WTC11 (cell line): ENCODE measurements around the gene TEX11. TPM values are rescaled to one million over a fixed set of nuclear protein-coding genes. Genes with fewer than 3 reads are reported as not detected.
"Not testable (repeated sequence)": the region's sequence is repeated elsewhere in the genome, so short reads cannot be mapped to it uniquely, and the experiment has no call there.

Experiments used
- ATAC-seq: fragments of 200-7000 bp; cut with Tn5 transposase; 2 replicates; pipeline ENCODE4 v1.10.0; 2021; ENCODE audit warnings: mild to moderate bottlenecking, moderate library complexity
- CTCF ChIA-PET: fragments of 300-600 bp; sonication (Branson Sonifier 250); formaldehyde crosslinking; loops from one replicate; lab custom pipeline; 2021; ENCODE audit warnings: antibody characterized with exemption; lab: Charles Lee
- POLR2A ChIA-PET: fragments of 350-600 bp; sonication (Branson Sonifier 250); formaldehyde crosslinking; loops from one replicate; lab custom pipeline; 2021; ENCODE audit warnings: antibody characterized with exemption; lab: Charles Lee
- DNase-seq: peaks from one replicate; pipeline ENCODE4 v3.0.0; 2021; ENCODE audit warnings: low spot score
- H3K27ac Mint-ChIP-seq: 2 replicates; pipeline ENCODE4 v1.8.0; 2021; ENCODE audit warnings: mixed read lengths
- H3K27me3 Mint-ChIP-seq: 2 replicates; pipeline ENCODE4 v1.8.0; 2021; ENCODE audit warnings: low read depth, mild to moderate bottlenecking, moderate library complexity, mixed read lengths
- H3K36me3 Mint-ChIP-seq: 2 replicates; pipeline ENCODE4 v1.8.0; 2021; ENCODE audit warnings: mixed read lengths
- H3K4me1 Mint-ChIP-seq: 2 replicates; pipeline ENCODE4 v1.8.0; 2022; ENCODE audit warnings: mixed read lengths
- H3K4me3 Mint-ChIP-seq: 2 replicates; pipeline ENCODE4 v1.8.0; 2021; ENCODE audit warnings: mild to moderate bottlenecking, moderate library complexity, mixed read lengths
- H3K9me3 Mint-ChIP-seq: 2 replicates; pipeline ENCODE4 v1.8.0; 2021; ENCODE audit warnings: mixed read lengths
- ESRRA ChIP-seq: sonication (generic); formaldehyde crosslinking; IDR thresholded peaks from 2 replicates; pipeline ENCODE4 v1.8.1; 2022; ENCODE audit warnings: mild to moderate bottlenecking, missing genetic modification reagents, borderline replicate concordance
- GTF2I ChIP-seq: fragments of 250-450 bp; sonication (Bioruptor Pico); conservative IDR thresholded peaks from 2 replicates; pipeline ENCODE4 v1.4.0; 2021; ENCODE audit warnings: mild to moderate bottlenecking
- IRF2 ChIP-seq: sonication (generic); formaldehyde crosslinking; IDR thresholded peaks from 2 replicates; pipeline ENCODE4 v1.8.0; 2022; ENCODE audit warnings: low read depth, missing genetic modification reagents, borderline replicate concordance
- NR1H2 ChIP-seq: sonication (generic); formaldehyde crosslinking; IDR thresholded peaks from 2 replicates; pipeline ENCODE4 v1.9.0; 2021; ENCODE audit warnings: mild to moderate bottlenecking, moderate library complexity, missing genetic modification reagents
- PRRX2 ChIP-seq: fragments of 250-450 bp; sonication (Bioruptor Pico); IDR thresholded peaks from 2 replicates; pipeline ENCODE4 v1.8.0; 2021; ENCODE audit warnings: mild to moderate bottlenecking
- RELA ChIP-seq: sonication (generic); formaldehyde crosslinking; IDR thresholded peaks from 2 replicates; pipeline ENCODE4 v1.8.1; 2022; ENCODE audit warnings: missing genetic modification reagents, mild to moderate bottlenecking, borderline replicate concordance
- TEAD1 ChIP-seq: sonication (generic); formaldehyde crosslinking; IDR thresholded peaks from 2 replicates; pipeline ENCODE4 v1.8.0; 2022; ENCODE audit warnings: mild to moderate bottlenecking, missing genetic modification reagents
- ZNF232 ChIP-seq: sonication (generic); formaldehyde crosslinking; IDR thresholded peaks from 2 replicates; pipeline ENCODE4 v1.8.0; 2022; ENCODE audit warnings: mild to moderate bottlenecking, missing genetic modification reagents
- ZNF396 ChIP-seq: fragments of 250-450 bp; sonication (Bioruptor Pico); IDR thresholded peaks from 2 replicates; pipeline ENCODE4 v1.8.0; 2021; ENCODE audit warnings: mild to moderate bottlenecking, moderate library complexity, borderline replicate concordance
- total RNA-seq: library from RNA; stranded (reverse); gene quantifications from 3 replicates; pipeline ENCODE4 v1.2.3, GENCODE V29; 2021
- TF ChIP-seq, protein P1 (sequence below): sonication (generic); formaldehyde crosslinking; IDR thresholded peaks from 2 replicates; pipeline ENCODE4 v1.8.1; 2022; ENCODE audit warnings: mild to moderate bottlenecking, missing genetic modification reagents, moderate library complexity, borderline replicate concordance
- TF ChIP-seq, protein P2 (sequence below): sonication (generic); formaldehyde crosslinking; IDR thresholded peaks from 2 replicates; pipeline ENCODE4 v1.8.1; 2022; ENCODE audit warnings: missing genetic modification reagents, borderline replicate concordance
- TF ChIP-seq, protein P3 (sequence below): sonication (generic); formaldehyde crosslinking; IDR thresholded peaks from 2 replicates; pipeline ENCODE4 v1.8.1; 2022; ENCODE audit warnings: low read depth, mild to moderate bottlenecking, moderate library complexity, missing genetic modification reagents, borderline replicate concordance
- TF ChIP-seq, protein P4 (sequence below): sonication (generic); formaldehyde crosslinking; IDR thresholded peaks from 2 replicates; pipeline ENCODE4 v1.8.0; 2023; ENCODE audit warnings: mild to moderate bottlenecking, missing genetic modification reagents
- TF ChIP-seq, protein P5 (sequence below): fragments of 250-450 bp; sonication (Bioruptor Pico); IDR thresholded peaks from 2 replicates; pipeline ENCODE4 v1.9.0; 2021; ENCODE audit warnings: mild to moderate bottlenecking
- TF ChIP-seq, protein P6 (sequence below): sonication (generic); formaldehyde crosslinking; IDR thresholded peaks from 2 replicates; pipeline ENCODE4 v1.8.1; 2022; ENCODE audit warnings: low read depth, missing genetic modification reagents, borderline replicate concordance

Gene TEX11
- total RNA-seq, 1 experiment from 2014 or later, result 0.31 TPM

DNA sequence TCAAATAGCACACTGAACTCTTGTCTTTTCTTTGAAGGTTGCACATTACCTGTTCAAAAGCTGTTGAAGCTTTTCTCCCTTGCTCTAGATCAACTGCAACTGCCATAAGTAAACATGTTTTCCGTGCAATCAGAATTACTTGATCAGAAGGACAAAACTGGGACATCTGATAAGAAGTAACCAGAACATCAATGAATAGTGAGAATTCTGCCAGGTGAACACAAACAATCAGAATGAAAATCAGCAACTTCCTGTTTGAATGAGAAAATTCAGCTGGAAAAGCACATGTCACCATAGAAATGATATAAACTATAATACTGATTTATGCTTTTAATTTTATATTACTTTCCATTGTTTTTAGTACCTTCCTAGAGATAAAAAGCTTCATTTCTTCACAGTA is 303.2 kb downstream of the TEX11 start (continued):
- TF ChIP-seq, protein P1, sequence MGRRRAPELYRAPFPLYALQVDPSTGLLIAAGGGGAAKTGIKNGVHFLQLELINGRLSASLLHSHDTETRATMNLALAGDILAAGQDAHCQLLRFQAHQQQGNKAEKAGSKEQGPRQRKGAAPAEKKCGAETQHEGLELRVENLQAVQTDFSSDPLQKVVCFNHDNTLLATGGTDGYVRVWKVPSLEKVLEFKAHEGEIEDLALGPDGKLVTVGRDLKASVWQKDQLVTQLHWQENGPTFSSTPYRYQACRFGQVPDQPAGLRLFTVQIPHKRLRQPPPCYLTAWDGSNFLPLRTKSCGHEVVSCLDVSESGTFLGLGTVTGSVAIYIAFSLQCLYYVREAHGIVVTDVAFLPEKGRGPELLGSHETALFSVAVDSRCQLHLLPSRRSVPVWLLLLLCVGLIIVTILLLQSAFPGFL (CRISPR knock-in tag), result no peak

DNA sequence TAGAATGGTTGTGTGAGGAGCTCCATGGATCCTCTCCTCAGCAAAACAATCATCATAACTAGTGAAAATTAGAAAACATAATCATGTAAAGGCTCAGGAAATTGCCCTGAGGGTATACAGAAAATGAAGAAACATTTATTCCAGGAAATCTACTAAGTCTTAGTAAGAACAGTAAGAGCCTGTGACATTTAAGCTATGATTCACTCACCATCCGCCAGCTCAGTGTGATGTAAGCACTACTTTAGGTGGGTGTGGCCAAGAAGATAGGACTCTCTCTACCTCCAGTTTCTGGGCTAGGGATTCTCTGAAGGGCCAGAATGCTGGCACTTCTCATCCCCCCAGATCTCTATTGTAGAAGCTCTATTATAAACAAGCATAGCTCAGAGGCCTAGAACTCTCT is 316.4 kb downstream of the TEX11 start:
- ChIA-PET POLR2A (interaction anchor here (0.6 kb wide), 1 partner anchor 32 kb away, joined by 8 read pairs; no protein-coding TSS in a partner anchor), CTCF (interaction anchor here (1.0 to 1.4 kb wide), 2 partner anchors 73 to 138 kb away, joined by 4 to 6 read pairs; no protein-coding TSS in a partner anchor)
- H3K4me3 Mint-ChIP-seq, result no peak overlapping the region

DNA sequence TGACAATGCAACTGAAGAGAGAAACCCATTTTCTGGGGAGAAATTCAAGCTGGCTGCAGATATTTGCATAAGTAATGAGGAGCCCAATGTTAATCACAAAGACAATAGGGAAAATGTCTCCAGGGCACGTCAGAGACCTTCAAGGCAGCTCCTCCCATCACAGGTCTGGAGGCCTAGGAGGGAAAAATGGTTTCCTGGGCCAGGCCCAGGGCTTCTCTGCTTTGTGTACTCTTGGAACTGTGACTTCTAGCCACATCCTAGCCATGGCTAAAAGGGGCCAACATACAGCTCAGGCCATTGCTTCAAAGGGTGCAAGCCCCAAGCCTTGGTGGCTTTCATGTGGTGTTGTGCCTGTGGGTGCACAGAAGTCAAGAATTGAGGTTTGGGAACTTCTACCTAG is 321.4 kb downstream of the TEX11 start:
- CTCF ChIA-PET, H3K27me3 Mint-ChIP-seq, H3K4me3 Mint-ChIP-seq, POLR2A ChIA-PET, H3K4me1 Mint-ChIP-seq, H3K36me3 Mint-ChIP-seq, H3K27ac Mint-ChIP-seq, DNase-seq, ATAC-seq: not testable (repeated sequence)
- peaks cover 30% of the 10 kb centered on the region for H3K9me3 Mint-ChIP-seq

More for the DNA sequence above, 316.4 kb downstream of the TEX11 start:
- peaks cover 10% of the 10 kb centered on the region for H3K9me3 Mint-ChIP-seq
- TF ChIP-seq, protein P2, sequence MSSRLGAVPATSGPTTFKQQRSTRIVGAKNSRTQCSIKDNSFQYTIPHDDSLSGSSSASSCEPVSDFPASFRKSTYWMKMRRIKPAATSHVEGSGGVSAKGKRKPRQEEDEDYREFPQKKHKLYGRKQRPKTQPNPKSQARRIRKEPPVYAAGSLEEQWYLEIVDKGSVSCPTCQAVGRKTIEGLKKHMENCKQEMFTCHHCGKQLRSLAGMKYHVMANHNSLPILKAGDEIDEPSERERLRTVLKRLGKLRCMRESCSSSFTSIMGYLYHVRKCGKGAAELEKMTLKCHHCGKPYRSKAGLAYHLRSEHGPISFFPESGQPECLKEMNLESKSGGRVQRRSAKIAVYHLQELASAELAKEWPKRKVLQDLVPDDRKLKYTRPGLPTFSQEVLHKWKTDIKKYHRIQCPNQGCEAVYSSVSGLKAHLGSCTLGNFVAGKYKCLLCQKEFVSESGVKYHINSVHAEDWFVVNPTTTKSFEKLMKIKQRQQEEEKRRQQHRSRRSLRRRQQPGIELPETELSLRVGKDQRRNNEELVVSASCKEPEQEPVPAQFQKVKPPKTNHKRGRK (CRISPR knock-in tag), result no peak
- TF ChIP-seq, protein P3, sequence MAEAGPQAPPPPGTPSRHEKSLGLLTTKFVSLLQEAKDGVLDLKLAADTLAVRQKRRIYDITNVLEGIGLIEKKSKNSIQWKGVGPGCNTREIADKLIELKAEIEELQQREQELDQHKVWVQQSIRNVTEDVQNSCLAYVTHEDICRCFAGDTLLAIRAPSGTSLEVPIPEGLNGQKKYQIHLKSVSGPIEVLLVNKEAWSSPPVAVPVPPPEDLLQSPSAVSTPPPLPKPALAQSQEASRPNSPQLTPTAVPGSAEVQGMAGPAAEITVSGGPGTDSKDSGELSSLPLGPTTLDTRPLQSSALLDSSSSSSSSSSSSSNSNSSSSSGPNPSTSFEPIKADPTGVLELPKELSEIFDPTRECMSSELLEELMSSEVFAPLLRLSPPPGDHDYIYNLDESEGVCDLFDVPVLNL (CRISPR knock-in tag), result no peak
- TF ChIP-seq, protein P4, sequence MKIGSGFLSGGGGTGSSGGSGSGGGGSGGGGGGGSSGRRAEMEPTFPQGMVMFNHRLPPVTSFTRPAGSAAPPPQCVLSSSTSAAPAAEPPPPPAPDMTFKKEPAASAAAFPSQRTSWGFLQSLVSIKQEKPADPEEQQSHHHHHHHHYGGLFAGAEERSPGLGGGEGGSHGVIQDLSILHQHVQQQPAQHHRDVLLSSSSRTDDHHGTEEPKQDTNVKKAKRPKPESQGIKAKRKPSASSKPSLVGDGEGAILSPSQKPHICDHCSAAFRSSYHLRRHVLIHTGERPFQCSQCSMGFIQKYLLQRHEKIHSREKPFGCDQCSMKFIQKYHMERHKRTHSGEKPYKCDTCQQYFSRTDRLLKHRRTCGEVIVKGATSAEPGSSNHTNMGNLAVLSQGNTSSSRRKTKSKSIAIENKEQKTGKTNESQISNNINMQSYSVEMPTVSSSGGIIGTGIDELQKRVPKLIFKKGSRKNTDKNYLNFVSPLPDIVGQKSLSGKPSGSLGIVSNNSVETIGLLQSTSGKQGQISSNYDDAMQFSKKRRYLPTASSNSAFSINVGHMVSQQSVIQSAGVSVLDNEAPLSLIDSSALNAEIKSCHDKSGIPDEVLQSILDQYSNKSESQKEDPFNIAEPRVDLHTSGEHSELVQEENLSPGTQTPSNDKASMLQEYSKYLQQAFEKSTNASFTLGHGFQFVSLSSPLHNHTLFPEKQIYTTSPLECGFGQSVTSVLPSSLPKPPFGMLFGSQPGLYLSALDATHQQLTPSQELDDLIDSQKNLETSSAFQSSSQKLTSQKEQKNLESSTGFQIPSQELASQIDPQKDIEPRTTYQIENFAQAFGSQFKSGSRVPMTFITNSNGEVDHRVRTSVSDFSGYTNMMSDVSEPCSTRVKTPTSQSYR (CRISPR knock-in tag), result no peak
- TF ChIP-seq GTF2I, result no peak
- TF ChIP-seq NR1H2 (CRISPR knock-in tag), result no peak
- TF ChIP-seq, protein P5, sequence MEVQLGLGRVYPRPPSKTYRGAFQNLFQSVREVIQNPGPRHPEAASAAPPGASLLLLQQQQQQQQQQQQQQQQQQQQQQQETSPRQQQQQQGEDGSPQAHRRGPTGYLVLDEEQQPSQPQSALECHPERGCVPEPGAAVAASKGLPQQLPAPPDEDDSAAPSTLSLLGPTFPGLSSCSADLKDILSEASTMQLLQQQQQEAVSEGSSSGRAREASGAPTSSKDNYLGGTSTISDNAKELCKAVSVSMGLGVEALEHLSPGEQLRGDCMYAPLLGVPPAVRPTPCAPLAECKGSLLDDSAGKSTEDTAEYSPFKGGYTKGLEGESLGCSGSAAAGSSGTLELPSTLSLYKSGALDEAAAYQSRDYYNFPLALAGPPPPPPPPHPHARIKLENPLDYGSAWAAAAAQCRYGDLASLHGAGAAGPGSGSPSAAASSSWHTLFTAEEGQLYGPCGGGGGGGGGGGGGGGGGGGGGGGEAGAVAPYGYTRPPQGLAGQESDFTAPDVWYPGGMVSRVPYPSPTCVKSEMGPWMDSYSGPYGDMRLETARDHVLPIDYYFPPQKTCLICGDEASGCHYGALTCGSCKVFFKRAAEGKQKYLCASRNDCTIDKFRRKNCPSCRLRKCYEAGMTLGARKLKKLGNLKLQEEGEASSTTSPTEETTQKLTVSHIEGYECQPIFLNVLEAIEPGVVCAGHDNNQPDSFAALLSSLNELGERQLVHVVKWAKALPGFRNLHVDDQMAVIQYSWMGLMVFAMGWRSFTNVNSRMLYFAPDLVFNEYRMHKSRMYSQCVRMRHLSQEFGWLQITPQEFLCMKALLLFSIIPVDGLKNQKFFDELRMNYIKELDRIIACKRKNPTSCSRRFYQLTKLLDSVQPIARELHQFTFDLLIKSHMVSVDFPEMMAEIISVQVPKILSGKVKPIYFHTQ, result no peak
- no peak for TF ChIP-seq PRRX2 (CRISPR knock-in tag)
- no peak for TF ChIP-seq RELA
- no peak for TF ChIP-seq IRF2 (CRISPR knock-in tag)
- no peak for TF ChIP-seq ZNF232 (CRISPR knock-in tag)
- no peak for TF ChIP-seq TEAD1 (CRISPR knock-in tag)
- no peak for TF ChIP-seq ZNF396 (CRISPR knock-in tag)
- TF ChIP-seq, protein P6, sequence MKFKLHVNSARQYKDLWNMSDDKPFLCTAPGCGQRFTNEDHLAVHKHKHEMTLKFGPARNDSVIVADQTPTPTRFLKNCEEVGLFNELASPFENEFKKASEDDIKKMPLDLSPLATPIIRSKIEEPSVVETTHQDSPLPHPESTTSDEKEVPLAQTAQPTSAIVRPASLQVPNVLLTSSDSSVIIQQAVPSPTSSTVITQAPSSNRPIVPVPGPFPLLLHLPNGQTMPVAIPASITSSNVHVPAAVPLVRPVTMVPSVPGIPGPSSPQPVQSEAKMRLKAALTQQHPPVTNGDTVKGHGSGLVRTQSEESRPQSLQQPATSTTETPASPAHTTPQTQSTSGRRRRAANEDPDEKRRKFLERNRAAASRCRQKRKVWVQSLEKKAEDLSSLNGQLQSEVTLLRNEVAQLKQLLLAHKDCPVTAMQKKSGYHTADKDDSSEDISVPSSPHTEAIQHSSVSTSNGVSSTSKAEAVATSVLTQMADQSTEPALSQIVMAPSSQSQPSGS (CRISPR knock-in tag), result no peak
- TF ChIP-seq ESRRA (CRISPR knock-in tag), result no peak
- H3K4me1 Mint-ChIP-seq, result no peaks in the 10 kb centered on the region
- no peaks in the 10 kb centered on the region for H3K36me3 Mint-ChIP-seq
- no peaks in the 10 kb centered on the region for H3K27me3 Mint-ChIP-seq
- no peak overlapping the region for H3K27ac Mint-ChIP-seq
- no peak for DNase-seq
- no peak for ATAC-seq
